H1 (cell line): ENCODE measurements around the gene NUP50. TPM values are rescaled to one million over a fixed set of nuclear protein-coding genes. Genes with fewer than 3 reads are reported as not detected.
A peak's percentile ranks its signal among the peaks of the same experiment; 100 is the strongest.

ENCODE experiments used
- CTCF ChIA-PET: fragments of 300-600 bp; sonication (Branson Sonifier 250); formaldehyde crosslinking; loops from one replicate; lab custom pipeline; 2021; ENCODE audit not compliant: partially characterized antibody; lab: Charles Lee
- POLR2A ChIA-PET: fragments of 300-600 bp; sonication (Branson Sonifier 250); formaldehyde crosslinking; loops from one replicate; lab custom pipeline; 2021; ENCODE audit warnings: inconsistent platforms; ENCODE audit not compliant: partially characterized antibody; lab: Charles Lee
- DNase-seq, 2 experiments: peaks; one replicate each; pipeline versions ENCODE4 v3.0.0 to v3.0.0-alpha.2; 2010 to 2022; ENCODE audit warnings: low spot score in 2 of 2, low read depth in 1 of 2, mixed read lengths in 1 of 2
- FAIRE-seq: peaks from 2 replicates; lab custom pipeline; 2011; peaks lifted over from hg19 to GRCh38; lab: Jason Lieb, UNC
- H2AFZ ChIP-seq: 2 replicates; pipeline ENCODE4 v1.8.1; 2012; ENCODE audit warnings: low read length, inconsistent platforms
- H2AK5ac ChIP-seq: 2 replicates; pipeline ENCODE4 v1.6.1; 2013; ENCODE audit warnings: low read depth, low read length
- H2BK120ac ChIP-seq: replicated peaks from 2 replicates; pipeline ENCODE3; 2013; ENCODE audit warnings: low read depth, low read length, inconsistent platforms
- H2BK12ac ChIP-seq: 2 replicates; pipeline ENCODE4 v1.6.1; 2013; ENCODE audit warnings: low read depth, low read length
- H2BK15ac ChIP-seq: 2 replicates; pipeline ENCODE4 v1.6.1; 2013; ENCODE audit warnings: low read length
- H2BK20ac ChIP-seq: 2 replicates; pipeline ENCODE4 v1.6.1; 2013; ENCODE audit warnings: low read length
- H2BK5ac ChIP-seq: 2 replicates; pipeline ENCODE4 v1.6.1; 2013; ENCODE audit warnings: low read depth, low read length
- H3K14ac ChIP-seq: 2 replicates; pipeline ENCODE4 v1.6.1; 2013; ENCODE audit warnings: inconsistent platforms; ENCODE audit not compliant: insufficient read length
- H3K18ac ChIP-seq: 2 replicates; pipeline ENCODE4 v1.6.1; 2013; ENCODE audit warnings: low read length; ENCODE audit errors: extremely low read depth
- H3K23ac ChIP-seq: 2 replicates; pipeline ENCODE4 v1.6.1; 2013; ENCODE audit warnings: inconsistent platforms; ENCODE audit not compliant: insufficient read length
- H3K23me2 ChIP-seq: 2 replicates; pipeline ENCODE4 v1.6.1; 2013; ENCODE audit warnings: low read depth, low read length
- H3K27ac ChIP-seq: 2 replicates; pipeline ENCODE4 v1.6.1; 2011; ENCODE audit warnings: low read depth, low read length, inconsistent platforms
- H3K27me3 ChIP-seq, 4 experiments: replicated peaks in 1 of 4; 1 replicate in 1 of 4; 2 replicates in 3 of 4; pipeline versions ENCODE4 v1.6.1 to v1.8.1; 2011 to 2013; ENCODE audit warnings: low read length in 3 of 4, mild to moderate bottlenecking in 3 of 4, inconsistent platforms in 2 of 4, mixed read lengths in 2 of 4, moderate library complexity in 1 of 4; ENCODE audit not compliant: control insufficient read depth in 3 of 4, insufficient read depth in 3 of 4; ENCODE audit errors: extremely low read depth in 1 of 4
- H3K36me3 ChIP-seq, 4 experiments: 2 replicates each; pipeline versions ENCODE4 v1.6.1 to v1.8.1; 2011 to 2013; ENCODE audit warnings: mild to moderate bottlenecking in 4 of 4, low read length in 3 of 4, moderate library complexity in 2 of 4, control low read depth in 1 of 4, inconsistent platforms in 1 of 4; ENCODE audit not compliant: insufficient read depth in 4 of 4, control insufficient read depth in 2 of 4
- H3K4ac ChIP-seq: replicated peaks from 2 replicates; pipeline ENCODE3; 2013; ENCODE audit warnings: low read length, low read depth, mixed read lengths, inconsistent platforms; ENCODE audit not compliant: insufficient read length
- H3K4me1 ChIP-seq, 4 experiments: replicated peaks in 1 of 4; 1 replicate in 1 of 4; 2 replicates in 3 of 4; pipeline versions ENCODE4 v1.6.1 to v1.8.1; 2011 to 2013; ENCODE audit warnings: low read length in 3 of 4, inconsistent platforms in 2 of 4, mixed read lengths in 1 of 4; ENCODE audit not compliant: insufficient read depth in 4 of 4, control insufficient read depth in 3 of 4
- H3K4me2 ChIP-seq, 2 experiments: 2 replicates each; pipeline versions ENCODE4 v1.6.1 to v1.8.1; 2011 to 2013; ENCODE audit warnings: low read depth in 2 of 2, low read length in 2 of 2, control low read depth in 1 of 2, inconsistent platforms in 1 of 2, mild to moderate bottlenecking in 1 of 2; ENCODE audit not compliant: insufficient read depth in 1 of 2
- H3K4me3 ChIP-seq, 4 experiments: fragments of 200-600, 300-600 bp in 1 of 4; sonication (generic), shearing (Covaris generic), sonication (Bioruptor Twin) in 1 of 4; 2 replicates each; pipeline versions ENCODE4 v1.5.1 to v1.8.1; 2011 to 2016; ENCODE audit warnings: low read length in 4 of 4, low read depth in 3 of 4, control low read depth in 2 of 4, inconsistent platforms in 2 of 4, mild to moderate bottlenecking in 2 of 4, mixed read lengths in 1 of 4, moderate library complexity in 1 of 4; ENCODE audit not compliant: insufficient read depth in 2 of 4; ENCODE audit errors: extremely low read depth in 1 of 4
- H3K56ac ChIP-seq: replicated peaks from 2 replicates; pipeline ENCODE3; 2013; ENCODE audit warnings: low read depth, mild to moderate bottlenecking, mixed read lengths, low read length, inconsistent platforms; ENCODE audit not compliant: insufficient read length
- H3K79me1 ChIP-seq: 2 replicates; pipeline ENCODE4 v1.6.1; 2013; ENCODE audit warnings: low read depth, low read length, control low read depth
- H3K79me2 ChIP-seq, 2 experiments: 2 replicates each; pipeline versions ENCODE4 v1.6.1 to v1.8.1; 2012 to 2013; ENCODE audit warnings: low read length in 2 of 2, mild to moderate bottlenecking in 2 of 2, inconsistent platforms in 1 of 2; ENCODE audit not compliant: insufficient read depth in 2 of 2, control insufficient read depth in 1 of 2
- H3K9ac ChIP-seq, 4 experiments: replicated peaks in 1 of 4; 1 replicate in 1 of 4; 2 replicates in 3 of 4; pipeline versions ENCODE4 v1.6.1 to v1.8.1; 2011 to 2013; ENCODE audit warnings: low read depth in 3 of 4, low read length in 3 of 4, control low read depth in 2 of 4, mild to moderate bottlenecking in 2 of 4, moderate library complexity in 2 of 4, inconsistent platforms in 1 of 4; ENCODE audit errors: extremely low read depth in 1 of 4
- H3K9me3 ChIP-seq, 2 experiments: 2 replicates each; pipeline versions ENCODE4 v1.6.1 to v1.8.1; 2012 to 2013; ENCODE audit warnings: mild to moderate bottlenecking in 2 of 2, moderate library complexity in 2 of 2, control low read depth in 1 of 2, inconsistent platforms in 1 of 2, low read depth in 1 of 2, low read length in 1 of 2, mixed read lengths in 1 of 2; ENCODE audit not compliant: insufficient read depth in 2 of 2
- H4K20me1 ChIP-seq, 2 experiments: replicated peaks in 1 of 2; 2 replicates each; pipeline versions ENCODE3 to v1.8.1; 2011 to 2013; ENCODE audit warnings: inconsistent platforms in 2 of 2, low read length in 2 of 2, mild to moderate bottlenecking in 1 of 2; ENCODE audit not compliant: insufficient read depth in 2 of 2, control insufficient read depth in 1 of 2
- H4K5ac ChIP-seq: 2 replicates; pipeline ENCODE4 v1.6.1; 2013; ENCODE audit warnings: low read length, low read depth, mixed read lengths, inconsistent platforms; ENCODE audit not compliant: insufficient read length
- H4K8ac ChIP-seq: 2 replicates; pipeline ENCODE4 v1.8.0; 2013; ENCODE audit warnings: mild to moderate bottlenecking, moderate library complexity, low read length, inconsistent platforms; ENCODE audit not compliant: insufficient read depth; ENCODE audit errors: extremely low read depth
- H4K91ac ChIP-seq: replicated peaks from 2 replicates; pipeline ENCODE3; 2013; ENCODE audit warnings: low read length, mixed read lengths, inconsistent platforms; ENCODE audit not compliant: insufficient read length
- BACH1 ChIP-seq: IDR thresholded peaks from 2 replicates; pipeline ENCODE4 v1.6.1; 2012; ENCODE audit warnings: low read length, improper control_type of control experiment
- CHD2 ChIP-seq: IDR thresholded peaks from 2 replicates; pipeline ENCODE4 v1.6.1; 2012; ENCODE audit warnings: low read length, improper control_type of control experiment
- EZH2 ChIP-seq: fragments of 200-600 bp; sonication (generic); IDR thresholded peaks from 2 replicates; pipeline ENCODE4 v1.7.1; 2012; ENCODE audit warnings: low read depth, mild to moderate bottlenecking, moderate library complexity, low read length, inconsistent platforms; ENCODE audit not compliant: severe bottlenecking
- NANOG ChIP-seq: IDR thresholded peaks from 2 replicates; pipeline ENCODE4 v1.6.1; 2011; ENCODE audit warnings: low read length, low read depth, mild to moderate bottlenecking, inconsistent platforms; ENCODE audit not compliant: insufficient read depth, poor library complexity, severe bottlenecking
- RFX5 ChIP-seq: IDR thresholded peaks from 2 replicates; pipeline ENCODE4 v1.6.1; 2011; ENCODE audit warnings: low read depth, low read length, improper control_type of control experiment, borderline replicate concordance
- SP4 ChIP-seq: IDR thresholded peaks from 2 replicates; pipeline ENCODE4 v1.6.1; 2012; ENCODE audit warnings: low read length, inconsistent platforms
- SRF ChIP-seq: IDR thresholded peaks from 2 replicates; pipeline ENCODE4 v1.6.1; 2011; ENCODE audit warnings: mild to moderate bottlenecking, low read depth, low read length, moderate library complexity
- TCF12 ChIP-seq: IDR thresholded peaks from 2 replicates; pipeline ENCODE4 v1.6.1; 2011; ENCODE audit warnings: low read depth, mild to moderate bottlenecking, low read length
- WGBS, 2 experiments: shearing (Covaris generic) in 1 of 2; methylation state at CpG; one replicate each; pipeline versions ENCODE4 v1.1.6 to v1.1.7; 2013 to 2015; ENCODE audit warnings: low lambda C conversion rate in 2 of 2, mixed read lengths in 2 of 2, inconsistent platforms in 1 of 2, low coverage in 1 of 2, missing lambda C conversion rate in 1 of 2; ENCODE audit not compliant: insufficient replicate concordance in 2 of 2, insufficient coverage in 1 of 2, insufficient read length in 1 of 2; ENCODE audit errors: extremely low coverage in 1 of 2, missing lambda C conversion rate in 1 of 2; 5-methylcytosine and 5-hydroxymethylcytosine counted together
- polyA plus RNA-seq, 7 experiments: library from polyadenylated mRNA; depleted of rRNA in 3 of 7; stranded (reverse) in 5 of 7; unstranded in 2 of 7; fragments of >200 nt in 5 of 7; fragments of 200-250 nt in 2 of 7; gene quantifications; 1 replicate in 5 of 7; 2 replicates in 1 of 7; 4 replicates in 1 of 7; pipeline versions ENCODE4 v1.2.1 to v1.2.3, GENCODE V29; 2011 to 2013; ENCODE audit warnings: missing spikeins in 2 of 7, mixed read lengths in 2 of 7
- total RNA-seq: library from RNA; stranded (reverse); fragmentation: NEBNext Ultra II Directional; extraction: Animal tissue kit (Norgen Biotek cat#: 25700); gene quantifications from 2 replicates; pipeline ENCODE4 v1.2.1, GENCODE V29; 2021

NUP50 gene
- total and polyA plus RNA-seq, 2 of the 8 experiments (the other 6 are each of a cell fraction or from before 2014, with no cell fraction given), result 20.0 to 112 TPM

- no peak overlapping the region for H3K27ac ChIP-seq
- H3K14ac ChIP-seq, result no peak overlapping the region
- no peak overlapping the region for H3K18ac ChIP-seq
- H4K91ac ChIP-seq, result peak overlapping the region; percentile 52
- peaks cover 0 to 26% (median 12%) of the 10 kb centered on the region in 4 experiments; a peak in 6 of 7 replicates for H3K4me1 ChIP-seq
- 95% methylated on average over 18 of the region's 18 CpGs; no CpG with 5 or more reads in 1 of the 2 experiments for WGBS, 2 experiments
- POLR2A ChIA-PET, result interaction anchor here (1.1 to 1.3 kb wide), 3 partner anchors 10 to 203 kb away, joined by 3 to 4 read pairs (median 3); no protein-coding TSS in a partner anchor
- H3K36me3 ChIP-seq, result no peaks in the 10 kb centered on the region
- peak overlapping the region; percentile 72; the same call in 1 of the 2 replicates for H2BK15ac ChIP-seq
- peaks cover 6 to 29% of the 10 kb centered on the region in 2 experiments for H4K20me1 ChIP-seq
- no peaks in the 10 kb centered on the region for H3K9me3 ChIP-seq
- H2BK20ac ChIP-seq, result no peak overlapping the region
- no peak overlapping the region for H3K9ac ChIP-seq
- TF ChIP-seq BACH1 (no peak), TCF12 (no peak), EZH2 (no peak), NANOG (no peak), RFX5 (no peak), CHD2 (no peak), SRF (no peak), SP4 (no peak)
- H3K4me3 ChIP-seq, result no peak overlapping the region
- H2AFZ ChIP-seq, result no peak overlapping the region
- CTCF ChIA-PET, result interaction anchor here (0.6 to 4.4 kb wide), 5 partner anchors 12 to 117 kb away, joined by 3 to 25 read pairs (median 3); no protein-coding TSS in a partner anchor
- no peak overlapping the region for H3K23ac ChIP-seq
- peak overlapping the region; percentile 5 to 33; a peak in 1 of 4 replicates for H3K4me2 ChIP-seq
- FAIRE-seq (no peak), DNase-seq (no peak)
- no peak overlapping the region for H3K56ac ChIP-seq
- no peak overlapping the region for H2BK120ac ChIP-seq
- no peaks in the 10 kb centered on the region for H3K27me3 ChIP-seq
- H4K8ac ChIP-seq, result peak overlapping the region; percentile 60; the same call in 1 of the 2 replicates
- H3K79me2 ChIP-seq, result peaks cover 0 to 15% of the 10 kb centered on the region in 2 experiments; a peak in 2 of 4 replicates
- H2BK12ac ChIP-seq, result no peak overlapping the region
- H4K5ac ChIP-seq, result no peak overlapping the region
- H3K79me1 ChIP-seq, result peaks cover 12% of the 10 kb centered on the region
- peak overlapping the region; percentile 81 for H3K4ac ChIP-seq
- no peaks in the 10 kb centered on the region for H3K23me2 ChIP-seq
- no peak overlapping the region for H2AK5ac ChIP-seq
- no peak overlapping the region for H2BK5ac ChIP-seq
Measured at GRCh38 chr22:45211848-45212247, 48.1 kb downstream of the NUP50 start.
